DND-41 (cell line): Measurements from ENCODE around the gene SCUBE1.

ENCODE experiments used
- ATAC-seq: fragments of 200-7000 bp; cut with Tn5 transposase; 3 replicates; pipeline ENCODE4 v1.9.1; 2021; ENCODE audit warnings: low read depth; ENCODE audit not compliant: insufficient read depth
- DNase-seq: peaks from one replicate; pipeline ENCODE4 v3.0.0-alpha.2; 2020
- H2AFZ ChIP-seq: 2 replicates; pipeline ENCODE4 v1.6.0; 2012; ENCODE audit warnings: low read depth, low read length
- H3K27ac ChIP-seq: 2 replicates; pipeline ENCODE4 v1.5.1; 2012; ENCODE audit warnings: low read length, inconsistent platforms
- H3K27me3 ChIP-seq: fragments of 200-600 bp; sonication (generic); 2 replicates; pipeline ENCODE4 v1.6.0; 2012; ENCODE audit warnings: low read length, mild to moderate bottlenecking, inconsistent platforms; ENCODE audit not compliant: insufficient read depth, poor library complexity
- H3K36me3 ChIP-seq: 2 replicates; pipeline ENCODE4 v1.5.1; 2012; ENCODE audit warnings: low read length, inconsistent platforms; ENCODE audit not compliant: insufficient read depth
- H3K4me1 ChIP-seq: 2 replicates; pipeline ENCODE4 v1.5.1; 2012; ENCODE audit warnings: mild to moderate bottlenecking, low read length; ENCODE audit not compliant: insufficient read depth
- H3K4me2 ChIP-seq: 2 replicates; pipeline ENCODE4 v1.6.0; 2012; ENCODE audit warnings: mild to moderate bottlenecking, moderate library complexity, low read length, inconsistent platforms; ENCODE audit not compliant: insufficient read depth
- H3K4me3 ChIP-seq, 2 experiments: fragments of 200-600 bp in 1 of 2; shearing (Covaris generic) in 1 of 2; 2 replicates each; pipeline ENCODE4 v1.5.1; 2012 to 2016; ENCODE audit warnings: inconsistent platforms in 2 of 2, low read length in 2 of 2, mild to moderate bottlenecking in 2 of 2, low read depth in 1 of 2, moderate library complexity in 1 of 2
- H3K79me2 ChIP-seq: 2 replicates; pipeline ENCODE4 v1.6.0; 2012; ENCODE audit warnings: low read length, inconsistent platforms; ENCODE audit not compliant: insufficient read depth
- H3K9ac ChIP-seq: 2 replicates; pipeline ENCODE4 v1.6.0; 2012; ENCODE audit warnings: low read depth, mild to moderate bottlenecking, inconsistent platforms, low read length, moderate library complexity
- H3K9me3 ChIP-seq: 2 replicates; pipeline ENCODE4 v1.5.1; 2012; ENCODE audit warnings: low read length, moderate library complexity, mild to moderate bottlenecking, inconsistent platforms; ENCODE audit not compliant: insufficient read depth, severe bottlenecking
- H4K20me1 ChIP-seq: 2 replicates; pipeline ENCODE4 v1.6.0; 2012; ENCODE audit warnings: low read length; ENCODE audit not compliant: insufficient read depth
- EZH2 ChIP-seq: IDR thresholded peaks from 3 replicates; pipeline ENCODE4 v1.6.1; 2012; ENCODE audit warnings: borderline replicate concordance, low read depth, mild to moderate bottlenecking, moderate library complexity, low read length, inconsistent platforms; ENCODE audit not compliant: severe bottlenecking
- TF ChIP-seq, protein P1 (sequence below): IDR thresholded peaks from 2 replicates; pipeline ENCODE4 v1.5.1; 2012; ENCODE audit warnings: borderline replicate concordance, low read length, moderate library complexity, mild to moderate bottlenecking; ENCODE audit not compliant: poor library complexity, severe bottlenecking; ENCODE audit errors: extremely low read depth

Gene SCUBE1

DNA sequence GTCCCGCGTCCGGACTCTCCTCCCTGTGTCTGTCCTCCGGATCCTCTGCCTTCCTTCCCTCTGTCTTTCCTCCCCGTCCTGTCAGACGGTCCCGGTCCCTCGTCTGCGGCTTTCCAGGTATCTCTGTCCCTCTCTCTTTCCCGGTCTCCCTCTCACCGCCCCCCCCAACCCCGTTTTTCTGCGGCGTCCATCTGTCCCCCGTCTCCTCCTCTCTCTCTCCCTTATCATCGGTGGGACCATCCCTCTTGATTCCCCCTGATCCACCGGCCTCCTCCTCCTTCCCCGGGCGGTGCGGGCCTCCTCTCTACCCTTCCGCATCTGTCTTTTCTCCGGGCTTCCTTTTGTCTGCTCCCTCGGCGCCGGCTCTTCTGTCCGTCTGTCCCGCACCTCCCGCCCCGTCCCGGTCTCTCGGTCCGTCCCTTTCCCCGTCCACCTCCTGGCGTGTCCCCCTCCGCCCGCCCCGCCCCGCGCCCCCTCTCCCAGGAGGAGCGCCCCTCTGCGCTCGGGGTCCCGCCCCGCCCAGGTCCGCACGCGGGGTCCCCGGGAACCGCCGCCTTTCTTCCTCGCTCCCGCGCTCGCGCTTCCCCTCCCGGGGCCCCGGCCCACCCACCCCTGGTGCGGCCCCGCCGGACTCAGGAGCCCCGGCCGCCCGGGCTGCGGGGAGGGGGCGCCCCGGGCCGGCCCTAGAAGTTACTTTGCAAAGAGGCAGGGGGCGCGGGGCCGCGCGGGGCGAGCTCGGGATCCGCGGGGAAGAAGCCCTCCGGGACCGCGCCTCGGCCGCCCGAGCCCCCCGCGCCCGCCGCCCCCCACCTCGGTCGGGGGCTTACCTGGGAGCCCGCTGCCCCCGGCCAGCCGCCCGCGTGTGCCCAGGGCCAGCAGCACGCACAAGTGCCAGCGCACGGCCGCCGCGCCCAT lies 568 bp downstream of the SCUBE1 start:
- H3K79me2 ChIP-seq: no peaks in the 10 kb centered on the region
- TF ChIP-seq EZH2: no peak
- TF ChIP-seq, protein P1, sequence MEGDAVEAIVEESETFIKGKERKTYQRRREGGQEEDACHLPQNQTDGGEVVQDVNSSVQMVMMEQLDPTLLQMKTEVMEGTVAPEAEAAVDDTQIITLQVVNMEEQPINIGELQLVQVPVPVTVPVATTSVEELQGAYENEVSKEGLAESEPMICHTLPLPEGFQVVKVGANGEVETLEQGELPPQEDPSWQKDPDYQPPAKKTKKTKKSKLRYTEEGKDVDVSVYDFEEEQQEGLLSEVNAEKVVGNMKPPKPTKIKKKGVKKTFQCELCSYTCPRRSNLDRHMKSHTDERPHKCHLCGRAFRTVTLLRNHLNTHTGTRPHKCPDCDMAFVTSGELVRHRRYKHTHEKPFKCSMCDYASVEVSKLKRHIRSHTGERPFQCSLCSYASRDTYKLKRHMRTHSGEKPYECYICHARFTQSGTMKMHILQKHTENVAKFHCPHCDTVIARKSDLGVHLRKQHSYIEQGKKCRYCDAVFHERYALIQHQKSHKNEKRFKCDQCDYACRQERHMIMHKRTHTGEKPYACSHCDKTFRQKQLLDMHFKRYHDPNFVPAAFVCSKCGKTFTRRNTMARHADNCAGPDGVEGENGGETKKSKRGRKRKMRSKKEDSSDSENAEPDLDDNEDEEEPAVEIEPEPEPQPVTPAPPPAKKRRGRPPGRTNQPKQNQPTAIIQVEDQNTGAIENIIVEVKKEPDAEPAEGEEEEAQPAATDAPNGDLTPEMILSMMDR: no peak
- no peak overlapping the region for H3K27ac ChIP-seq
- no peak for ATAC-seq
- H3K4me3 ChIP-seq: no peak overlapping the region
- no peaks in the 10 kb centered on the region for H3K36me3 ChIP-seq
- no peaks in the 10 kb centered on the region for H3K4me1 ChIP-seq
- no peaks in the 10 kb centered on the region for H3K27me3 ChIP-seq
- no peak for DNase-seq
- H2AFZ ChIP-seq: no peak overlapping the region
- H4K20me1 ChIP-seq: peaks cover 6% of the 10 kb centered on the region; the same call in 1 of the 2 replicates
- no peaks in the 10 kb centered on the region for H3K9me3 ChIP-seq
- H3K4me2 ChIP-seq: no peak overlapping the region
- H3K9ac ChIP-seq: no peak overlapping the region

DNA sequence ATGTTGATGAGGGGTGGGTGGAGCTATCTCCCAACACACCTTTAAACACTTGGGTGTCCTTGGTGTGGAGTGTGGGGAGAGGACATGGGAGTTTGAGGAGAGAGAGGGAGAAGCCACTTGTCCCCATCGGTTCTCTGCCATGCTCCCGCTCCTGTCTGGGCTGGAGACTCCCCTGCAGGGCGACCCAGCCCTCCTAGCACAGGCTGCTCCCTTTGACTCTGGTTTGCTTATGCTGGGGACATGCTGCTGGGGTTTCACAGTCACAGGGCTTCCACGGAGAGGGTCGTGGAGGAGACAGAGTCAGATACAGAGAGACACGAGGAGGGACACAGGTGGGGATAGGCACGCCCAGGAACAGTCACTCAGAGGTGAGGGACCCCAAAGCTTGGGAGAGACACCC lies 1.6 kb downstream of the SCUBE1 start:
- H2AFZ ChIP-seq: no peak overlapping the region
- no peak for DNase-seq
- no peak overlapping the region for H3K4me2 ChIP-seq
- TF ChIP-seq EZH2: no peak
- TF ChIP-seq, protein P1: no peak
- H3K4me3 ChIP-seq: no peak overlapping the region
- H3K9me3 ChIP-seq: no peaks in the 10 kb centered on the region
- H3K79me2 ChIP-seq: no peaks in the 10 kb centered on the region
- H3K4me1 ChIP-seq: no peaks in the 10 kb centered on the region
- ATAC-seq: no peak
- H3K27ac ChIP-seq: no peak overlapping the region
- H4K20me1 ChIP-seq: peaks cover 5% of the 10 kb centered on the region; the same call in 1 of the 2 replicates
- no peak overlapping the region for H3K9ac ChIP-seq
- no peaks in the 10 kb centered on the region for H3K27me3 ChIP-seq
- no peaks in the 10 kb centered on the region for H3K36me3 ChIP-seq

DNA sequence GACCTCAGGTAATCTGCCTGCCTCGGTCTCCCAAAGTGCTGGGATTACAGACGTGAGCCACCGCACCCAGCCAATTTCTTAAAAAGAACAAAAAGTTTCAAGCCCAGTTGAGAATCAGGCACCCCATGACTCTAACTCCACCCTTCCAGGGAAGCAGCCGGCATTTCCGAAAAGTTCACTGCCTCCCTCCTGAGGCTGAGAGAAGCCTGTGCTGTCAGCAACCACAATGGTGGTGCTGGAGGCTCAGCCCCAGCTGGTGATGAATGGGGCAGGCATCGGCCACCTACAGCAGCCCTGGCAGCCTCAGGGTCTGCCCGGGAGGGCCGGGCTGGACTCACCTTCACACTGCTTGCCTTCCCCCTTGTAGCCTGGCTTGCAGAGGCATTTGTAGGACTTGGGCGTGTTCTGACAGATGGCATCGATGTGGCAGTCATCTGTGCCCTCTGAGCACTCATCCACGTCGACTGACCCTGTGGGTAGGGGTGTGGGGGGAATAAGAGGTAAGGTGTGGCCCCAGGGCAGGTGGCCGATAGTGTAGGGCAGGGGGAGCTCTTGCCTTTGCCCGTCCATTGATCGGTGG lies 4.3 kb downstream of the SCUBE1 start:
- TF ChIP-seq EZH2: no peak
- TF ChIP-seq, protein P1: no peak
- Histone ChIP-seq H3K27me3 (no peaks in the 10 kb centered on the region), H3K4me2 (no peak overlapping the region), H3K79me2 (no peaks in the 10 kb centered on the region), H3K9me3 (no peaks in the 10 kb centered on the region), H4K20me1 (0 out of 2 replicates have a peak, but pooled peaks cover 4% of the 10 kb centered on the region), H2AFZ (no peak overlapping the region), H3K27ac (no peak overlapping the region), H3K4me3 (no peak overlapping the region), H3K4me1 (no peaks in the 10 kb centered on the region), H3K9ac (no peak overlapping the region), H3K36me3 (no peaks in the 10 kb centered on the region)
- ATAC-seq (no peak), DNase-seq (no peak)
